K562 (cell line): Measurements from ENCODE around the gene MBD3. TPM values are rescaled to one million over a fixed set of nuclear protein-coding genes. Genes with fewer than 3 reads are reported as not detected.

Experiments used
- ATAC-seq: fragments of 200-7000 bp; cut with Tn5 transposase; 3 replicates; pipeline ENCODE4 v1.9.1; 2020; ENCODE audit warnings: moderate library complexity
- BruUV-seq: library from RNA; stranded (reverse); fragments of 400-500 nt; replicated peaks from 2 replicates; lab custom pipeline; 2021; lab: Mats Ljungman, UMichigan
- CTCF ChIA-PET: fragments of 300-600 bp; formaldehyde crosslinking; extraction: SDS; loops from one replicate; lab custom pipeline; 2021; ENCODE audit warnings: low intra/inter-chr PET ratio; lab: Yijun Ruan, JAX
- POLR2A ChIA-PET: fragments of 300-600, 350-650 bp; sonication (Branson Sonifier 250); formaldehyde crosslinking; extraction: SDS; loops from one replicate; lab custom pipeline; 2021; ENCODE audit warnings: antibody characterized with exemption, inconsistent platforms; lab: Yijun Ruan, JAX
- DNase-seq, 4 experiments: peaks; one replicate each; pipeline versions ENCODE4 v3.0.0 to v3.0.0-alpha.2; 2011 to 2018; ENCODE audit warnings: low spot score in 3 of 4, mixed read lengths in 3 of 4; ENCODE audit errors: extremely low read depth in 1 of 4
- FAIRE-seq: peaks from 2 replicates; lab custom pipeline; 2011; peaks lifted over from hg19 to GRCh38; lab: Jason Lieb, UNC
- H2AFZ ChIP-seq: 2 replicates; pipeline ENCODE4 v1.6.0; 2011; ENCODE audit warnings: low read depth, low read length, control low read depth, inconsistent platforms
- H3K27ac ChIP-seq: fragments of 200-600 bp; 3 replicates; pipeline ENCODE4 v1.8.0; 2011; ENCODE audit warnings: low read depth, mild to moderate bottlenecking, control low read depth, inconsistent platforms, low read length, moderate library complexity, mixed read lengths; ENCODE audit errors: extremely low read depth
- H3K27me3 ChIP-seq, 2 experiments: fragments of 300-600 bp in 1 of 2; 2 replicates in 1 of 2; 3 replicates in 1 of 2; pipeline versions ENCODE4 v1.6.0 to v1.8.0; 2011; ENCODE audit warnings: inconsistent platforms in 2 of 2, low read length in 2 of 2, mild to moderate bottlenecking in 1 of 2, mixed read lengths in 1 of 2, moderate library complexity in 1 of 2; ENCODE audit not compliant: control insufficient read depth in 2 of 2, insufficient read depth in 2 of 2
- H3K36me3 ChIP-seq: fragments of 300-600 bp; 3 replicates; pipeline ENCODE4 v1.8.0; 2011; ENCODE audit warnings: mild to moderate bottlenecking, low read length, inconsistent platforms; ENCODE audit not compliant: control insufficient read depth, insufficient read depth
- H3K4me1 ChIP-seq, 2 experiments: fragments of 200-600 bp in 1 of 2; replicated peaks in 1 of 2; 2 replicates in 1 of 2; 3 replicates in 1 of 2; pipeline versions ENCODE4 v1.5.1 to v1.8.0; 2011; ENCODE audit warnings: inconsistent platforms in 2 of 2, low read length in 2 of 2, mild to moderate bottlenecking in 1 of 2, mixed read lengths in 1 of 2, moderate library complexity in 1 of 2; ENCODE audit not compliant: control insufficient read depth in 2 of 2, insufficient read depth in 2 of 2
- H3K4me2 ChIP-seq: 2 replicates; pipeline ENCODE4 v1.6.1; 2011; ENCODE audit warnings: low read length, control low read depth, inconsistent platforms, mixed read lengths; ENCODE audit not compliant: insufficient read depth
- H3K4me3 ChIP-seq: fragments of 200-600 bp; sonication (generic), shearing (Covaris generic); 2 replicates; pipeline ENCODE4 v1.5.1; 2016; ENCODE audit warnings: control low read depth, inconsistent platforms
- H3K79me2 ChIP-seq: fragments of 200-600 bp; 3 replicates; pipeline ENCODE4 v1.8.0; 2011; ENCODE audit warnings: low read length, inconsistent platforms; ENCODE audit not compliant: control insufficient read depth, insufficient read depth
- H3K9ac ChIP-seq, 2 experiments: 2 replicates each; pipeline versions ENCODE4 v1.6.0 to v1.6.1; 2011; ENCODE audit warnings: low read depth in 2 of 2, low read length in 2 of 2, control low read depth in 1 of 2, inconsistent platforms in 1 of 2, mild to moderate bottlenecking in 1 of 2, mixed read lengths in 1 of 2; ENCODE audit not compliant: insufficient read depth in 1 of 2
- H3K9me1 ChIP-seq: one replicate; pipeline ENCODE4 v1.6.0; 2011; ENCODE audit warnings: inconsistent platforms, mild to moderate bottlenecking, low read length, moderate library complexity; ENCODE audit not compliant: control insufficient read depth, insufficient read depth
- H3K9me3 ChIP-seq: replicated peaks from 2 replicates; pipeline ENCODE4 v1.5.1; 2011; ENCODE audit warnings: low read depth, low read length, inconsistent platforms; ENCODE audit not compliant: control insufficient read depth, insufficient read depth
- H4K20me1 ChIP-seq: replicated peaks from 2 replicates; pipeline ENCODE4 v1.6.1; 2011; ENCODE audit warnings: low read length, inconsistent platforms, mixed read lengths; ENCODE audit not compliant: control insufficient read depth, insufficient read depth
- ELF2 ChIP-seq: fragments of 250-450 bp; sonication (Bioruptor Pico); IDR thresholded peaks from 2 replicates; pipeline ENCODE4 v1.5.0; 2021; ENCODE audit warnings: mild to moderate bottlenecking
- HMG20B ChIP-seq: fragments of 250-450 bp; sonication (Bioruptor Pico); IDR thresholded peaks from 2 replicates; pipeline ENCODE4 v1.5.0; 2021; ENCODE audit warnings: mild to moderate bottlenecking
- POLR2G ChIP-seq: fragments of 200-400 bp; formaldehyde crosslinking; IDR thresholded peaks from 2 replicates; pipeline ENCODE4 v1.6.1; 2017; ENCODE audit warnings: low read depth, mild to moderate bottlenecking, antibody characterized with exemption, low read length, moderate library complexity
- VEZF1 ChIP-seq: fragments of 200-800 bp; sonication (Bioruptor generic); IDR thresholded peaks from 2 replicates; pipeline ENCODE4 v1.6.1; 2017; ENCODE audit warnings: missing genetic modification characterization, missing compliant biosample characterization
- ZNF354B ChIP-seq: fragments of 250-450 bp; sonication (Bioruptor Pico); IDR thresholded peaks from 2 replicates; pipeline ENCODE4 v1.4.0; 2020
- WGBS: fragments of 100-300 bp; shearing (Covaris generic); methylation state at CpG from one replicate; pipeline ENCODE4 v1.1.6; 2016; ENCODE audit warnings: low coverage, mixed read lengths; ENCODE audit not compliant: insufficient coverage; ENCODE audit errors: missing lambda C conversion rate; 5-methylcytosine and 5-hydroxymethylcytosine counted together
- in situ Hi-C: fragments of 300-500 bp; cut with MboI; formaldehyde crosslinking; loops from 4 replicates; pipeline ENCODE4 v1.15.0; 2018; ENCODE audit warnings: inconsistent platforms, mixed read lengths
- intact Hi-C: fragments of 100-400 bp; cut with micrococcal nuclease; formaldehyde crosslinking; loops from 2 replicates; pipeline ENCODE4 v1.14.2; 2022
- polyA plus RNA-seq, 8 experiments: library from polyadenylated mRNA; depleted of rRNA in 4 of 8; stranded (reverse) in 5 of 8; unstranded in 3 of 8; fragments of >200 nt; fragmentation: Nextera tagmentation in 2 of 8; fragmentation: Illumina TruSeq in 1 of 8; extraction: Ambion mirVana in 2 of 8; extraction: Trizol in 1 of 8; gene quantifications; 2 replicates each; pipeline versions ENCODE4 v1.2.1 to v1.2.3, GENCODE V29; 2011 to 2014; ENCODE audit warnings: inconsistent platforms in 1 of 8, missing spikeins in 1 of 8
- total RNA-seq, 7 experiments: library from RNA; depleted of rRNA in 6 of 7; stranded (reverse); fragments of >200 nt in 6 of 7; fragmentation: Illumina TruSeq in 2 of 7; extraction: Trizol in 2 of 7; gene quantifications; 2 replicates each; pipeline versions ENCODE4 v1.2.1 to v1.2.3, GENCODE V29; 2011 to 2021; ENCODE audit warnings: low replicate concordance in 1 of 7

Gene MBD3
- total and polyA plus RNA-seq, 9 of the 15 experiments (the other 6 are each of a cell fraction or from before 2014, with no cell fraction given) = 0.24 to 137 (median 30.9) TPM

DNA sequence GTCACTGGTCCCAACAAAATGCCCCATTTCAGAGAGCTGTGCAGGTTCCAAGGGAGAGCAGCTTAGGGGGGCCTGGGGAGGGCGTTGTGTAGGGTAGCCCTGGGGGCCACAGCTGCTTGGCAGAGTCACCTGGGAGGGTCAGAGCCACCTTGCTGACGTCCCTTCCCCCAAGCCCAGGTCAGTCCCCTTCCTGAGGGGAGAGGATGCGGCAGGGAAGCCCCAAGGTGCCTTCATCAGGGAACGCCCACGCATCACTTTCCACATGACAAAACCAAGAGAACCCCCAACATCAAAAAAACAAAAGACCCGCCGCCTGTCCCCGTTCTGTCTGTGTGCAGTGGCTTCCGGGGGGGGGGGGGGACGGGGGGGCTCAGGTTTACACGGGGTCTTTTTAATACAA lies 17.9 kb upstream of the MBD3 start:
- H3K9me3 ChIP-seq = no peaks in the 10 kb centered on the region
- intact Hi-C loops (no loop called here), in situ Hi-C loops (no loop called here)
- no peak overlapping the region for H3K27ac ChIP-seq
- no peaks in the 10 kb centered on the region for H4K20me1 ChIP-seq
- BruUV-seq = no TSS peak
- CTCF ChIA-PET = no interaction called here
- no peaks in the 10 kb centered on the region for H3K9me1 ChIP-seq
- H3K4me3 ChIP-seq = no peak overlapping the region
- no peak for ATAC-seq
- H3K9ac ChIP-seq = peak overlapping the region in 1 of 2 experiments; percentile 76; a peak in 1 of 4 replicates
- no peak overlapping the region for H3K4me2 ChIP-seq
- no peak for DNase-seq
- POLR2A ChIA-PET = no interaction called here
- H3K4me1 ChIP-seq = peaks cover 4 to 50% of the 10 kb centered on the region in 2 experiments; a peak in 3 of 5 replicates
- H3K36me3 ChIP-seq = peaks cover 60% of the 10 kb centered on the region; the same call in 2 of the 3 replicates
- H2AFZ ChIP-seq = no peak overlapping the region
- H3K79me2 ChIP-seq = no peaks in the 10 kb centered on the region
- WGBS = 84% methylated on average over 3 of the region's 11 CpGs
- no peaks in the 10 kb centered on the region for H3K27me3 ChIP-seq
- FAIRE-seq = no peak
- TF ChIP-seq ZNF354B (CRISPR knock-in tag) (no peak), HMG20B (CRISPR knock-in tag) (no peak), POLR2G (peak; percentile 46), VEZF1 (CRISPR knock-in tag) (peak; percentile 27; the same call in 1 of the 2 replicates), ELF2 (CRISPR knock-in tag) (no peak)
- TF ChIP-seq, all 486 proteins: peak for 2
